NCI-H1417 treated with DMSO at 0.1 percent for 48 hours (cell line): ENCODE data around the gene UCP2.
"Not testable (repeated sequence)": the region's sequence is repeated elsewhere in the genome, so short reads cannot be mapped to it uniquely, and the experiment has no call there.

Source experiments
- DNase-seq: peaks from one replicate; lab custom pipeline; 2025; lab: John Stamatoyannopoulos, UW

Gene UCP2

GRCh38 chr11:73995731-73996130, 13.1 kb upstream of the UCP2 start:
- no peak for DNase-seq

- DNase-seq, result no peak
Measured at GRCh38 chr11:73995247-73995646, 12.6 kb upstream of the UCP2 start.

GRCh38 chr11:73991471-73992006, 8.9 kb upstream of the UCP2 start:
- no peak for DNase-seq

- no peak for DNase-seq
Measured at GRCh38 chr11:73990730-73991129, 8.1 kb upstream of the UCP2 start.

GRCh38 chr11:73989156-73989555, 6.5 kb upstream of the UCP2 start:
- no peak for DNase-seq

- no peak for DNase-seq
Measured at GRCh38 chr11:73988227-73988626, 5.6 kb upstream of the UCP2 start.

DNA sequence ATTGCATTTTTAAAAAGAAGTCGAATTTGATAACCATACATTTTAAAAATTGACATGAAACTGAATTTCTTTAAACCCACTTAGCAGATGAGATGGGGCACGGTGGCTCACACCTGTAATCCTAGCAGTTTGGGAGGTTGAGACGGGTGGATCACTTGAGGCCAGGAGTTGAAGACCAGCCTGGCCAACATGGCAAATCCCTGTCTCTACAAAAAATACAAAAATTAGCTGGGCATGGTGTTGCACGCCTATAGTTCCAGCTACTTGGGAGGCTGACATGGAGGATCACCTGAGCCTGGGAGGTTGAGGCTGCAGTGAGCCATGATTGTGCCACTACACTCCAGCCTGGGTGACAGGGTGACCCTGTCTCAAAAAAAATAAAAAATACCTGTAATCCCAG, 3.0 kb upstream of the UCP2 start:
- DNase-seq, result not testable (repeated sequence)

DNA sequence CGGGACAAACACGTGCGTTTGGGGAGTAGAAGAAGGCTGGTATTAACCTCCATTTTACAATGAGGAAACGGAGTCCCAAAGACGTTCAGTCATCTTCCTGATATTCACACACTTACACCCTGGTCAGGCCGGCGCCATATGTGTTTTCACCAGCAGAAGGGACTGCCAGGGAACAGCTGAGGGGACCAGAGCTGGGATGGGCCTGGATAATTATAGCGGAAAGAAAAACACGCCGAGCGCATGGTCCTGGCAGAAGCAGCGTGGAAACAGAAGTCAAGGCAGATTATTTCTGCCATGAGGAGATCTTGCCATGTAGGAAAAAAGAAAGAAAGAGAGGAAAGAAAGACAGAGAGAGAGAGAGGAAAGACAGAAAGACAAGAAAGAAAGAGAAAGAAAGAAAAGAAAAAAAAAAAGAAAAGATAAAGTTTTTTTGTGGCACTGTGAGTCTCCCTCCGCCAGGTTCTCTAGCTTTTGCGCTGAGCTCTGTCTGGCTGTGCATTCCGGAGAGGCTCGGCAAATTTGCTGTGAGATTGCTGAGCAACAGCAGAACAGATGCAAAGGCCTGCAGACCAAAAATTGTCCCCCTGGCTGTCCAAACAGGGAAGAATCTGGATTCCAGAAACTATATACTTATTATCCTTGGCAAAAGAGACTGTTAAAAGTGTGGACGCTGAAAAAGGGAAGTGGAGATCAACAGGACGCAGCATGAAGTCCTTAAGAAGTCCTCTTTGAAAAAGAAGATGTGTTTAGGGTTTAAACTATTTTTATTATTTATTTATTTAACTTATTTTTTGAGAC, 1.3 kb upstream of the UCP2 start:
- DNase-seq, result peak; percentile 31

GRCh38 chr11:73982990-73983740, 522 bp upstream of the UCP2 start:
- peak; percentile 85 for DNase-seq

DNA sequence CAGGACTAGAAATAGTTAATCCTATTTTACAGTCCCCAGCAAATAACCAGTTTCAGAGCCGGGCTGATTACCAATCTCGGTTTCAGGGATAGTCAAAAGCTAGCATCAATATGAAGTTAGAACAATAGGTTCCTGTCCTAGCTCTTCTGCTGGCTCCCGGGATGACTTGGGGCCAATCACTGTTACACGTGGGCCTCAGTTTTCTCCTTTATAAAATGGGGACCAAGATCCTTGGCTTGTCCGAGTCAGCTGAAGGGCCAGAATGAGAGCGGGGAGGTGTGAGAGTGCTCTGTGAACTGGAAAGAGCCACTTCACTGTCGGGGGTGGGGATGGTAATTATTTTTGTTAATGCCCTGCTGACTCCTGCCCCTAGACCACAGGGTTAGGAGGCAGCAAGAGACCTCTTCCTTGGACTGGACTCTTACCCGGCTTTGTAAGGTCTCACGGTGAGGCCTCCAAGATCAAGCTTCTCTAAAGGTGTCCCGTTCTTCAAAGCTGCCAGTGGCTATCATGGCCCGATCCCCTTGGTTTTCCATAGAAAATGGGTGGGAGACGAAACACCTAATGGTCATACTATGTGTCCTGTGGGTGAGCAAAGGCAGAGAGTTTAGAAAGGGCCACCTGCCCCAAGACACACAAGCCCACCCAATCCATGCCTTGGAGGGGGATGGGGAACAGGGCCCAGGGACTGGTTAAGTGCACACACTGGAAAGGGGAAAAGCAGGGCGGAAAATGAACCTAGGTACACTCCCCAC, 1.4 kb downstream of the UCP2 start:
- DNase-seq, result no peak

DNA sequence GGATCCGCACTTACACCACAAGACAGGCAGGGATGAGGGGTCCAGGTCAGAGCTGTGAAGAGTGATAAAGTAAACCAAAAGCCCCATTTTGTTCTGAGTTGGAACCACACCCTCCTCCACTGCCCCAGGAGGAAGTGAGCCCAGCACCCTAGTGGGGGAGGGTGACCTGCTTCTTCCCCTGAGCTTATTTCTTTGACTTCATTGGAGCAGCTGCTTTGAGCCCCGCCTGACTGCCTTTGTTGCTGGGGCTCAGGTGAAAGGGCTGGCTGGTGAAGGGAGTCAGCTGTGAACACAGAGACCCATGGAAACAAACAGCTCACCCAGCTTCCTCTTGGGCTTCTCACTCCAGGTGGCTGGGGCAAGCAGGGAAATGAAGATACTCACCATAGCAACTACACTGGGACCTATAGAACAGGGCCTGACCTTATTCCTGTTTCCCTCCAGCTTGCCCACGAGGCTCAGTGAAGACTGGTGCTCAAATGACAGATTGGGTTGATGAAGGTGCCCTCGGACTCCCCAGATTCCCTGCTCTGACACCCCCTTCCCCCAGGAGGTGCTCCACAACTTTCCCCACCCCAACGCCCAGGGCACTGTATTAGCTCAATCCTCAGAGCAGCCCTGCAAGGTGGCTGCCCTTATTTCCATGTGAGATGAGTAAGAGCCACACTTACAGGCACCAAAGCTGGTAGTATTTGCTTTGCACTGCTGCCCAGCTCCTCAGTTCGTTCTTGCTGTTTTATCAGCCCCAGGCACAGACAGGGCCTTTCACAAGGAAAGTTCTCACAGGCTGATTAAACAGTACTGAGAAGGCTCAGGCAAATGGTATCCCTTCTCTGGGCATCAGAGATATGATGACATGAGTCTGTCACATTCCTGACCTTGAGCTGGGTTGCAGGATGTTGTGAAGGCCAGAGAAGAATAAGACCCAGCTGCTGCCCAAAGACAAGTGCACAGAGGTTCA, 2.4 kb downstream of the UCP2 start:
- peak; percentile 65 for DNase-seq

DNA sequence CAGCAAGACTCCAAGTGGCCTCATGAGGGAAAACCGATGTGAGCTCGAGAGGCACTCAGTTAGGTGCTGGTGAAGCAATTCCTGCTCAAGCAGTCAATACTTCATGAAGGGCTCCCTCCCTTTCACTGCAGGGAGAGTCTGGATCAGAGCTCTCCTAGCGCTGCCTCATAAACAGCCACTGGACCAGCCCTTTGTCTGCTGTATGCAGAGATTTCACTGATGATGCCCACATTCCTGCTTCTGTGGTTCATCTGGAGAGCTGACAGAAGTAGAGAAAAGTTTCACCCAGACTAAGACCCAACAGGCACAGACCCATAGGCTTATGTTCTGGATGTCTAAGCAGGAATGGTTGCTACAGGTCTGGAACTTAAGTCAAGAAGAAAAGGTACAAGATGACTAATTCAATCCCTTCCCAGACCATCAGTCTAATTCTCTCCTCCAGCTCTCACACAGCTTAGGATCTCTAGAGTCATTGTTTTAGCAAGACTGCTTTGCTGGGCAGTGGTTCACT, 4.0 kb downstream of the UCP2 start:
- DNase-seq, result no peak

DNA sequence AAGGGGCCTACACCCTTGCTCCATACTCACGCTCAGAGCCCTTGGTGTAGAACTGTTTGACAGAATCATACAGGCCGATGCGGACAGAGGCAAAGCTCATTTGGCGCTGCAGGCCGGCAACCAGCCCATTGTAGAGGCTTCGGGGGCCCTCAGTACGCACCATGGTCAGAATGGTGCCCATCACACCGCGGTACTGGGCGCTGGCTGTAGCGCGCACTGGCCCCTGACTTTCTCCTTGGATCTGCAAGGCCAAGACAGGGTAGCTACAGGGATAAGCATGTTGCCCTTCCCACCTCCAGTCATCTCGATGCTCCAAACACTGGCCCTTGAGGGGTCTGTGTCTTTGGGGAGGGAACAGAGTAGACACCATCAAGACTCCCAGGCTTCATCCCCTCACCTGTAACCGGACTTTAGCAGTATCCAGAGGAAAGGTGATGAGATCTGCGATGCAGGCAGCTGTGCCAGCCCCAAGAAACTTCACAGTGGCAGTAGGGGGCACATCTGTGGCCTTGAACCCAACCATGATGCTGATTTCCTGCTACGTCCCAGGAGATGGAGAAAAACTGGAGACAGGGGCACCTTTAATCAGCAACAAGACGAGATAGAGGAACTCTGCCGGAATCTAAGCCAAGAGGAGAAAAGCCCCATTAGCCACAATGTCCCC, 4.7 kb downstream of the UCP2 start:
- no peak for DNase-seq

DNA sequence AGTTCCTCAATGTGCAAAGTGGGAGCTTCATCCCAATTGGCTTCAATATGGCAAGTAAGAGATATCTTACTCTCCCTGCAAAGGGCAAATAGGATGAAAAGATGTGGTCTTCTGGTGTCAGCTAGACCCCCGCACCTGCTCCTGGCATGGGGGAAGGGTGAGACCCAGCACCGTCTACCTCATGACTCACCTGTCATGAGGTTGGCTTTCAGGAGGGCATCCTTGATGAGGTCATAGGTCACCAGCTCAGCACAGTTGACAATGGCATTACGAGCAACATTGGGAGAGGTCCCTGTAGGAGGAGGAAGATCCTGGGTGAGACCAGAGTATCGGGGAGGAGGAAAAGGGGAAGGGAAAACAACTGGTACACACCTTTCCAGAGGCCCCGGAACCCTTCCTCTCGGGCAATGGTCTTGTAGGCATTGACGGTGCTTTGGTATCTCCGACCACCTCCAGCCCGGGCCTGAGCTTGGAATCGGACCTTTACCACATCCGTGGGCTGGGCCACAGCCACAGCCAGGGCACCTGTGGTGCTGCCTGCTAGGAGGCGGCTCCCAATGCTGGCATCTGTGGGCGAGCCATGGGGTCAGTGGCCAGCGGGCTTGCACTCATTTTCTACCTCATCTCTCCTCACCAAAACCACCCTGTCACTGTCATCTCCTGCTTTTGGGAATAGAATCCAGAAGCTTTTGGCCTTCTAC, 6.0 kb downstream of the UCP2 start:
- DNase-seq, result no peak

DNA sequence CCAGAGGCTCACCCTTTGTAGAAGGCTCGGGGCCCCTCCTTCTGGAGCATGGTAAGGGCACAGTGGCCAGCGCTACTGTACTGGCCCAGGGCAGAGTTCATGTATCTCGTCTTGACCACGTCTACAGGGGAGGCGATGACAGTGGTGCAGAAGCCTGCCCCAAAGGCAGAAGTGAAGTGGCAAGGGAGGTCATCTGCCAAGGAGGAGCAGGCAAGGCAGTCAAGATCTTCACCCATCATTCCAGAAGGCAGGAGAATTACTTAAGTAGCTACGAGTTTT, 7.2 kb downstream of the UCP2 start:
- DNase-seq, result no peak

GRCh38 chr11:73974604-73975478, 7.8 kb downstream of the UCP2 start:
- DNase-seq, result no peak

DNA sequence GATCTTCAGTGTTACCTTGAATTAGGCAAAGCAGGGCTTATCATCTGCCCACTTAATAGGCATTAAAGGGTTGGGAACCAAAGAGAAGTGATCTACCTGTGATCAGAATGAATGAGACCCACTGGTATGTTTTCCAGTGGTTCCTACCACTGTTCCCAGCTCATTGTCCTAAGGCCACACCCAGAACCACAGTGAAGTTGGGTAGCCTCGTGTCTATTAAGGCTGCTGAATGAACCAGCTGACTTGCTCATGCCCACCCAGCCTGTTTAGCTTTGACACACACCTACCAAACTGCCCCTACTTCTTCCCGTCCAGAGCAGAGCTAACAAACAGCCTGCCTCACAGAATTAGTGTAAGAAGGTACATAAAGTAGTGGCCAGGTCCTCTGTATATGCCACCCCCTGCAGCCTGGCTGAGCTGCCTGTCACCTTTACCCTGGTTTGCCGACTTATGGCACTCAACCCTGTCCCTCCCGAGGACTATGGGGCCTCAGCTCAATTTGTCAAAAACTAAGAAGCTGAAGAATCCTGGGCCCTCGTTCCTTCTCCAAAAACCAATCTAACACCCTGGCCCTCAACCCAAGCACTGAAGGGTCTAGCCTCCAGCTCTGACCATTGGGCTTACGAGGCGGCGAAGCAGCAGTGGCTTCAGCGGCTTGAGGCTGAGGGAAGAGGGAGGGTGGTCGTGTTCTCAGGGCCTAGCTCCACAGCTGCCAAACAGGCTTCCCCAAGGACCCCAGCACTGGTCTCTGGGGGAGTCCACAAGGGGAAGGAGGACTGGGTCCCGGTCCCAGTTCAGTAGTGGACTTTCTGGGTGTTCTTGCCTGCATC, 9.8 kb downstream of the UCP2 start:
- no peak for DNase-seq

DNA sequence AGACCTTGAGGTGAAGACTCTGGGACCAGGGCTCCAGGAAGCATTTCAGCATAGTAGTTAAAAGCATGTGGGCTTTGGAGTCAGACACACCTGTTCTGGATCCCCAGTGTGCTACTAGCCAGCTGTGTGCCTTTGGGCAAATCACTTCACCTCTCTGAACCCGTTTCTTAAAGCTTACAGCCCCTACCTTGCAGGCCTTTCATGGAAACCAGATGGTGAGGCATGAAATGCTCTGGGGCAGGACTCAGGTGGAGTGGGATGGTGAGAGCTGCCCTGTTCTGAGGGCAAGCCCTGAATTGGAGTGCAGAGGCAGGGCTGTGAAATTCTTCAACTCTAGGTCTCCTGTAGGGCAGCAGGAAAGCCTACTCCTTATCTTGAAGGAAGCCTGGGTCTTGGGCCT, 10.5 kb downstream of the UCP2 start:
- DNase-seq, result no peak
